ENCODE data around the gene GEMIN7. TPM values are rescaled to one million over a fixed set of nuclear protein-coding genes. Genes with fewer than 3 reads are reported as not detected.

The GEMIN7 gene
- total and polyA plus RNA-seq, 2 of the 13 experiments (the other 11 are each of a cell fraction or from before 2014, with no cell fraction given): 24.1 to 30.6 TPM

GRCh38 chr19:45097776-45098520 is 18.9 kb downstream of the GEMIN7 start (continued):
- TF ChIP-seq MNT (IDR thresholded peaks at IDR 0.05) (no peak), ATAD3A (CRISPR knock-in tag; IDR thresholded peaks at IDR 0.05) (no peak), EED (CRISPR knock-in tag; IDR thresholded peaks at IDR 0.05) (no peak), KIAA2018 (CRISPR knock-in tag; IDR thresholded peaks at IDR 0.05; ENCODE audit: borderline replicate concordance) (no peak), E2F1 (CRISPR knock-in tag; IDR thresholded peaks at IDR 0.05) (0 out of 2 replicates have a peak, but pooled peaks have one; percentile 15), POGZ (CRISPR knock-in tag; IDR thresholded peaks at IDR 0.05) (no peak), ZNF672 (CRISPR knock-in tag; IDR thresholded peaks at IDR 0.05) (no peak), ZNF251 (CRISPR knock-in tag; IDR thresholded peaks at IDR 0.05) (no peak), ZNF530 (CRISPR knock-in tag; IDR thresholded peaks at IDR 0.05; ENCODE audit: low read depth) (no peak), CBX5 (CRISPR knock-in tag; IDR thresholded peaks at IDR 0.05; ENCODE audit: borderline replicate concordance) (no peak), KDM4B (CRISPR knock-in tag; IDR thresholded peaks at IDR 0.05) (no peak; the same call in 1 of the 2 replicates), HNRNPLL (IDR thresholded peaks at IDR 0.05; ENCODE audit: low read depth, low read length, poor library complexity, severe bottlenecking) (no peak), ZNF350 (CRISPR knock-in tag; IDR thresholded peaks at IDR 0.05; ENCODE audit: borderline replicate concordance, low read depth) (peak; percentile 60; the same call in 1 of the 2 replicates)
- TF ChIP-seq, protein P1, sequence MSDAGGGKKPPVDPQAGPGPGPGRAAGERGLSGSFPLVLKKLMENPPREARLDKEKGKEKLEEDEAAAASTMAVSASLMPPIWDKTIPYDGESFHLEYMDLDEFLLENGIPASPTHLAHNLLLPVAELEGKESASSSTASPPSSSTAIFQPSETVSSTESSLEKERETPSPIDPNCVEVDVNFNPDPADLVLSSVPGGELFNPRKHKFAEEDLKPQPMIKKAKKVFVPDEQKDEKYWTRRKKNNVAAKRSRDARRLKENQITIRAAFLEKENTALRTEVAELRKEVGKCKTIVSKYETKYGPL (CRISPR knock-in tag; IDR thresholded peaks at IDR 0.05): no peak
- TF ChIP-seq, protein P2, sequence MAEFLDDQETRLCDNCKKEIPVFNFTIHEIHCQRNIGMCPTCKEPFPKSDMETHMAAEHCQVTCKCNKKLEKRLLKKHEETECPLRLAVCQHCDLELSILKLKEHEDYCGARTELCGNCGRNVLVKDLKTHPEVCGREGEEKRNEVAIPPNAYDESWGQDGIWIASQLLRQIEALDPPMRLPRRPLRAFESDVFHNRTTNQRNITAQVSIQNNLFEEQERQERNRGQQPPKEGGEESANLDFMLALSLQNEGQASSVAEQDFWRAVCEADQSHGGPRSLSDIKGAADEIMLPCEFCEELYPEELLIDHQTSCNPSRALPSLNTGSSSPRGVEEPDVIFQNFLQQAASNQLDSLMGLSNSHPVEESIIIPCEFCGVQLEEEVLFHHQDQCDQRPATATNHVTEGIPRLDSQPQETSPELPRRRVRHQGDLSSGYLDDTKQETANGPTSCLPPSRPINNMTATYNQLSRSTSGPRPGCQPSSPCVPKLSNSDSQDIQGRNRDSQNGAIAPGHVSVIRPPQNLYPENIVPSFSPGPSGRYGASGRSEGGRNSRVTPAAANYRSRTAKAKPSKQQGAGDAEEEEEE (CRISPR knock-in tag; IDR thresholded peaks at IDR 0.05; ENCODE audit: borderline replicate concordance): no peak
